ENCODE data around the gene CACNB3.
A peak's percentile ranks its signal among the peaks of the same experiment; 100 is the strongest.
"Not testable (repeated sequence)": the region's sequence is repeated elsewhere in the genome, so short reads cannot be mapped to it uniquely, and the experiment has no call there.

Gene CACNB3

GRCh38 chr12:48816143-48816854 lies 2.0 kb upstream of the CACNB3 start:
- no peak for DNase-seq (ENCODE audit: extremely low read depth in 1 of 2, low read depth in 1 of 2)

GRCh38 chr12:48818831-48819590 lies 715 bp downstream of the CACNB3 start:
- DNase-seq (ENCODE audit: extremely low read depth in 1 of 2, low read depth in 1 of 2) = no peak

- DNase-seq (ENCODE audit: extremely low read depth in 1 of 2, low read depth in 1 of 2) = no peak
Measured at GRCh38 chr12:48819986-48820725, 1.9 kb downstream of the CACNB3 start.

- DNase-seq (ENCODE audit: extremely low read depth in 1 of 2, low read depth in 1 of 2) = no peak
Measured at GRCh38 chr12:48822139-48822538, 3.8 kb downstream of the CACNB3 start.

- no peak for DNase-seq (ENCODE audit: extremely low read depth in 1 of 2, low read depth in 1 of 2)
Measured at GRCh38 chr12:48822711-48823110, 4.4 kb downstream of the CACNB3 start.

- DNase-seq (ENCODE audit: extremely low read depth in 1 of 2, low read depth in 1 of 2) = no peak
Measured at GRCh38 chr12:48823281-48823680, 5.0 kb downstream of the CACNB3 start.

GRCh38 chr12:48824112-48824511 lies 5.8 kb downstream of the CACNB3 start:
- DNase-seq (ENCODE audit: extremely low read depth in 1 of 2, low read depth in 1 of 2) = no peak

GRCh38 chr12:48824905-48825304 lies 6.6 kb downstream of the CACNB3 start:
- DNase-seq (ENCODE audit: extremely low read depth in 1 of 2, low read depth in 1 of 2) = no peak

- DNase-seq (ENCODE audit: extremely low read depth in 1 of 2, low read depth in 1 of 2) = no peak
Measured at GRCh38 chr12:48826209-48826855, 8.0 kb downstream of the CACNB3 start.

GRCh38 chr12:48827026-48827425 lies 8.7 kb downstream of the CACNB3 start:
- no peak for DNase-seq (ENCODE audit: extremely low read depth in 1 of 2, low read depth in 1 of 2)

- DNase-seq (ENCODE audit: extremely low read depth in 1 of 2, low read depth in 1 of 2) = no peak
Measured at GRCh38 chr12:48827513-48828096, 9.3 kb downstream of the CACNB3 start.

- no peak for DNase-seq (ENCODE audit: extremely low read depth in 1 of 2, low read depth in 1 of 2)
Measured at GRCh38 chr12:48828293-48828692, 10.0 kb downstream of the CACNB3 start.

- DNase-seq (ENCODE audit: extremely low read depth in 1 of 2, low read depth in 1 of 2) = no peak
Measured at GRCh38 chr12:48828841-48829575, 10.7 kb downstream of the CACNB3 start.

GRCh38 chr12:48831257-48831656 lies 13.0 kb downstream of the CACNB3 start:
- DNase-seq (ENCODE audit: extremely low read depth in 1 of 2, low read depth in 1 of 2) = no peak

GRCh38 chr12:48832321-48833060 lies 14.2 kb downstream of the CACNB3 start:
- no peak for DNase-seq (ENCODE audit: extremely low read depth in 1 of 2, low read depth in 1 of 2)

GRCh38 chr12:48838048-48838447 lies 19.8 kb downstream of the CACNB3 start:
- DNase-seq (ENCODE audit: extremely low read depth in 1 of 2, low read depth in 1 of 2) = no peak

GRCh38 chr12:48842021-48842420 lies 23.7 kb downstream of the CACNB3 start:
- not testable (repeated sequence) for DNase-seq (ENCODE audit: extremely low read depth in 1 of 2, low read depth in 1 of 2)

GRCh38 chr12:48851883-48852733 lies 33.8 kb downstream of the CACNB3 start, which contains the start of gene DDX23:
Gene DDX23 (minus strand): TSS chr12:48852163. CDS start chr12:48845782, 6,381 bp downstream.
- peak; percentile 77 to 83 for DNase-seq (ENCODE audit: extremely low read depth in 1 of 2, low read depth in 1 of 2)
